ENCODE results near the gene DCLRE1B. TPM values are rescaled to one million over a fixed set of nuclear protein-coding genes. Genes with fewer than 3 reads are reported as not detected.

DCLRE1B gene
- total RNA-seq, 1 experiment from 2014 or later: 11.2 TPM

DNA sequence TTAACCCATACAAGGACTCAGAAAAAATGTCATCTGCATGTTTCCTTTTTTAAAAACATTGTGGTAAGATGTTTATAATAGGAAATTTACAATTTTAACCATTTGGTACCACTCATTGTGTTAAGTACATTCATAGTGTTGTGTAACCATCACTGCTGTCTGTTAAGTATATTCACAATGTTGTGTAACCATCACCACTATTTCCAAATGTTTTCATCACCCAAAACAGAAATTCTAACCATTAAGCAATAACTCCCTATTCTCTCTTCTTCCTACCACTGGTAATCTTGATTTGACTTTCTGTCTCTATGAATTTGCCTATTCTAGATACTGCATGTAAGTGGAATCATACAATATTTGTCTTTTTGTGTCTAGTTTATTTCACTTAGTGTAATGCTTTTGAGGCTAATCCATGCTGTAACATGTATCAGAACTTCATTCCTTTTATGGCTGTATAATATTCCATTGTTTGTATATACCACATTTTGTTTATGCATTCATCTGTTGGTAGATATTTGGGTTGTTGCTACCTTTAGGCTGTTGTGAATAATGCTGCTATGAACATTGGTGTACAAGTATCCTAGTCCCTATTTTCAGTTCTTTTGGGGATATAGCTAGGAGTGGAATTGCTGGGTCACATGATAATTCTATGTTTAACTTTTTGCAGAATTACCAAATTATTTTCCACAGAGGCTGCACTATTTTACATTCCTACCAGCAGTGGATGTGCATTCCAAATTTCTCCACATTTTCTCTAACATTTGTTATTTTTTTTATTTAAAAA lies 38.1 kb downstream of the DCLRE1B start:
- H3K27ac ChIP-seq: no peak overlapping the region
- no peaks in the 10 kb centered on the region for H3K9me2 ChIP-seq (ENCODE audit: insufficient read depth)
- peaks cover 10% of the 10 kb centered on the region; the same call in 1 of the 2 replicates for H4K20me1 ChIP-seq (ENCODE audit: insufficient read depth)
- H3K4me3 ChIP-seq: no peak overlapping the region
- ChIA-PET CTCF (no interaction called here), POLR2A (ENCODE audit: unreplicated experiment) (interaction anchor here (0.5 kb wide), 1 partner anchor 13 kb away, joined by 5 read pairs; no protein-coding TSS in a partner anchor)
- H3K79me2 ChIP-seq (ENCODE audit: low read depth): peaks cover 48% of the 10 kb centered on the region
- H3K4me1 ChIP-seq (replicated peaks; ENCODE audit: insufficient read depth): 0 out of 2 replicates have a peak, but pooled peaks cover 3% of the 10 kb centered on the region
- H2AFZ ChIP-seq: no peak overlapping the region
- no peaks in the 10 kb centered on the region; the same call in 1 of the 2 replicates for H3F3A ChIP-seq (ENCODE audit: insufficient read depth, low read depth)
- H3K4me2 ChIP-seq: no peak overlapping the region
- peaks cover 28% of the 10 kb centered on the region for H3K36me3 ChIP-seq (ENCODE audit: low read depth)
- no peak for DNase-seq
- TF ChIP-seq, protein P1, sequence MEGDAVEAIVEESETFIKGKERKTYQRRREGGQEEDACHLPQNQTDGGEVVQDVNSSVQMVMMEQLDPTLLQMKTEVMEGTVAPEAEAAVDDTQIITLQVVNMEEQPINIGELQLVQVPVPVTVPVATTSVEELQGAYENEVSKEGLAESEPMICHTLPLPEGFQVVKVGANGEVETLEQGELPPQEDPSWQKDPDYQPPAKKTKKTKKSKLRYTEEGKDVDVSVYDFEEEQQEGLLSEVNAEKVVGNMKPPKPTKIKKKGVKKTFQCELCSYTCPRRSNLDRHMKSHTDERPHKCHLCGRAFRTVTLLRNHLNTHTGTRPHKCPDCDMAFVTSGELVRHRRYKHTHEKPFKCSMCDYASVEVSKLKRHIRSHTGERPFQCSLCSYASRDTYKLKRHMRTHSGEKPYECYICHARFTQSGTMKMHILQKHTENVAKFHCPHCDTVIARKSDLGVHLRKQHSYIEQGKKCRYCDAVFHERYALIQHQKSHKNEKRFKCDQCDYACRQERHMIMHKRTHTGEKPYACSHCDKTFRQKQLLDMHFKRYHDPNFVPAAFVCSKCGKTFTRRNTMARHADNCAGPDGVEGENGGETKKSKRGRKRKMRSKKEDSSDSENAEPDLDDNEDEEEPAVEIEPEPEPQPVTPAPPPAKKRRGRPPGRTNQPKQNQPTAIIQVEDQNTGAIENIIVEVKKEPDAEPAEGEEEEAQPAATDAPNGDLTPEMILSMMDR (conservative IDR thresholded peaks at IDR 0.05): no peak
- no peak for TF ChIP-seq EZH2 (IDR thresholded peaks at IDR 0.05; ENCODE audit: low read depth)
- H3K27me3 ChIP-seq (ENCODE audit: insufficient read depth, low read depth): no peaks in the 10 kb centered on the region
- no TSS peak for BruUV-seq (replicated peaks)
- intact Hi-C loops (cut with micrococcal nuclease; ENCODE audit: unreplicated experiment): loop anchor here (5.0 kb wide), 1 partner anchor 181 kb away; no protein-coding TSS in a partner anchor
- no peaks in the 10 kb centered on the region for H3K9me3 ChIP-seq (ENCODE audit: insufficient read depth, low read depth)

- Histone ChIP-seq H3K4me3 (no peak overlapping the region), H2AFZ (no peak overlapping the region), H3K36me3 (ENCODE audit: low read depth) (peaks cover 24% of the 10 kb centered on the region), H3K4me1 (replicated peaks; ENCODE audit: insufficient read depth) (no peaks in the 10 kb centered on the region), H3K79me2 (ENCODE audit: low read depth) (peaks cover 37% of the 10 kb centered on the region; the same call in 1 of the 2 replicates), H3K4me2 (no peak overlapping the region), H3K9me2 (ENCODE audit: insufficient read depth) (no peaks in the 10 kb centered on the region), H3K27me3 (ENCODE audit: insufficient read depth, low read depth) (no peaks in the 10 kb centered on the region), H3K9me3 (ENCODE audit: insufficient read depth, low read depth) (no peaks in the 10 kb centered on the region), H3K27ac (no peak overlapping the region), H3F3A (ENCODE audit: insufficient read depth, low read depth) (no peaks in the 10 kb centered on the region), H4K20me1 (ENCODE audit: insufficient read depth) (0 out of 2 replicates have a peak, but pooled peaks cover 8% of the 10 kb centered on the region)
- CTCF ChIA-PET: no interaction called here
- POLR2A ChIA-PET (ENCODE audit: unreplicated experiment): no interaction called here
- intact Hi-C loops (cut with micrococcal nuclease; ENCODE audit: unreplicated experiment): no loop called here
- TF ChIP-seq, protein P1 (conservative IDR thresholded peaks at IDR 0.05): no peak
- no peak for TF ChIP-seq EZH2 (IDR thresholded peaks at IDR 0.05; ENCODE audit: low read depth)
- BruUV-seq (replicated peaks): no TSS peak
- DNase-seq: no peak
Observed at GRCh38 chr1:113945329-113945728, 40.2 kb downstream of the DCLRE1B start.

DNA sequence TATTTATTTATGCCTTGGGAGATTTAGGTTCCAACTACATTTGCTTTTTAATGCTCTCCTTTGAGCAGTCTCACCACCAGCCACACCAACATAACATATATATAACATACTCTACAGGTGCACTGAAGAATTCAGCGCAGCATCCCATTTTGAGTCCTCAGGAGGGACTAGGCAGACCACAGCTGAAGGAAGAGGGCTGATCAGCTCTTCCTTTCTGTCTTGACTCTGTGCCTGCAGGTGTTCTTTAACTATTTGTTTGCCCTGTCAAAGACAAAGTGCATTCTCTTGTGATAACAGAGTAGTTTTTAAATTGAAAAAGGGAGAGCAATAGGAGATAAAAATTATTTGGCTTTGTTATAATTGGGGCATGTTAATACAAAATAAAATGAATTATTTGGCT lies 41.0 kb downstream of the DCLRE1B start:
- Histone ChIP-seq H3K9me3 (ENCODE audit: insufficient read depth, low read depth) (no peaks in the 10 kb centered on the region), H4K20me1 (ENCODE audit: insufficient read depth) (0 out of 2 replicates have a peak, but pooled peaks cover 8% of the 10 kb centered on the region), H3K36me3 (ENCODE audit: low read depth) (peaks cover 16% of the 10 kb centered on the region), H3K4me1 (replicated peaks; ENCODE audit: insufficient read depth) (no peaks in the 10 kb centered on the region), H2AFZ (no peak overlapping the region), H3K9me2 (ENCODE audit: insufficient read depth) (no peaks in the 10 kb centered on the region), H3K4me3 (no peak overlapping the region), H3K27me3 (ENCODE audit: insufficient read depth, low read depth) (no peaks in the 10 kb centered on the region), H3K27ac (no peak overlapping the region), H3F3A (ENCODE audit: insufficient read depth, low read depth) (no peaks in the 10 kb centered on the region), H3K4me2 (no peak overlapping the region), H3K79me2 (ENCODE audit: low read depth) (peaks cover 43% of the 10 kb centered on the region; the same call in 1 of the 2 replicates)
- no TSS peak for BruUV-seq (replicated peaks)
- no peak for DNase-seq
- POLR2A ChIA-PET (ENCODE audit: unreplicated experiment): interaction anchor here (0.7 kb wide), 1 partner anchor 588 kb away, joined by 6 read pairs; no protein-coding TSS in a partner anchor
- CTCF ChIA-PET: no interaction called here
- intact Hi-C loops (cut with micrococcal nuclease; ENCODE audit: unreplicated experiment): no loop called here
- TF ChIP-seq, protein P1 (conservative IDR thresholded peaks at IDR 0.05): no peak
- TF ChIP-seq EZH2 (IDR thresholded peaks at IDR 0.05; ENCODE audit: low read depth): no peak
